A375 (cell line): ENCODE measurements around the gene PIGB. TPM values are rescaled to one million over a fixed set of nuclear protein-coding genes. Genes with fewer than 3 reads are reported as not detected.

Source experiments
- total RNA-seq: library from RNA; depleted of rRNA; stranded (reverse); fragments of >200 nt; shearing (Covaris generic); gene quantifications from 2 replicates; pipeline ENCODE4 v1.2.3, GENCODE V29; 2014; rRNA removed

The PIGB gene
- total RNA-seq: 11.6 and 13.2 TPM in 2 replicates

DNA sequence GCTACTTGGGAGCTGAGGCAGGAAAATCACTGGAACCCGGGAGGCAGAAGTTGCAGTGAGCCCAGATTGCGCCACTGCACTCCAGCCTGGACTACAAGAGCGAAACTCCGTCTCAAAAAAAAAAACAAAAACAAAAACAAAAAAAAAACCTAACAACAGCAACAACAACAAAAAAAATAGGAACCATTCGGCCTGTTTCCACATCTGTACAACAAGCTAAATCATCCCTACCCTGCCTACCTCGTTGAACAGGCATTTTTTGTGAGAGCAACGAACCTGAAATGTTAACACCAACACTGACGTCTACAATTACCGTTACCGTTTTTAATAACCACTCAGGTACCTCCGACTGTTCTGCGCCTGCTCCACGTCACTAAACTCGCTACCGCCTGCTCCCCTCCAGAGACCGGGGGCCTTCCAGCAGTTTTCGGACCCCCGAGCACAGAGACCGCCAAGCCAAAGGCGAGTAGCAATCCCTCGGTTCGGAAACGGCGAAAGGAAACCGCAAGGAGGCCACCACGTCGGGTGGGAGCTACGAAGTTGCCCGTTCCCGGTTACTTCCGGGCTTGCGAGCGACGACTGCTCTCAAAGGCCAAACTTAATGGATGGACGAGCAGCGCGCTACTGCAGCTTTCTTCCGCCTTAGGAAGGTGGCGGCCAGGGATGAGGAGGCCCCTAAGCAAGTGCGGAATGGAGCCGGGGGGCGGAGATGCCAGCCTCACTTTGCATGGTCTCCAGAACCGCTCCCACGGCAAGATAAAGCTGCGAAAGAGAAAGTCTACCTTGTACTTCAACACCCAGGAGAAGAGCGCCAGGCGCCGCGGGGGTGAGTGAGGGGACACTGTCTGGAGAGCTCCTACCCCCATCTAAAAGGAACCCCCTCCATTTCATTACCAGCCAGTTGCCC, at the start of gene PIGB, which contains the start of gene PIGBOS1:
Gene PIGB (plus strand): TSS at position 635 of the 907 bp plus-strand sequence. CDS start 29 bp downstream, at position 664.
Gene PIGBOS1 (minus strand): TSS at position 536 of the 907 bp plus-strand sequence. CDS start 1,331 bp downstream, outside the sequence.

DNA sequence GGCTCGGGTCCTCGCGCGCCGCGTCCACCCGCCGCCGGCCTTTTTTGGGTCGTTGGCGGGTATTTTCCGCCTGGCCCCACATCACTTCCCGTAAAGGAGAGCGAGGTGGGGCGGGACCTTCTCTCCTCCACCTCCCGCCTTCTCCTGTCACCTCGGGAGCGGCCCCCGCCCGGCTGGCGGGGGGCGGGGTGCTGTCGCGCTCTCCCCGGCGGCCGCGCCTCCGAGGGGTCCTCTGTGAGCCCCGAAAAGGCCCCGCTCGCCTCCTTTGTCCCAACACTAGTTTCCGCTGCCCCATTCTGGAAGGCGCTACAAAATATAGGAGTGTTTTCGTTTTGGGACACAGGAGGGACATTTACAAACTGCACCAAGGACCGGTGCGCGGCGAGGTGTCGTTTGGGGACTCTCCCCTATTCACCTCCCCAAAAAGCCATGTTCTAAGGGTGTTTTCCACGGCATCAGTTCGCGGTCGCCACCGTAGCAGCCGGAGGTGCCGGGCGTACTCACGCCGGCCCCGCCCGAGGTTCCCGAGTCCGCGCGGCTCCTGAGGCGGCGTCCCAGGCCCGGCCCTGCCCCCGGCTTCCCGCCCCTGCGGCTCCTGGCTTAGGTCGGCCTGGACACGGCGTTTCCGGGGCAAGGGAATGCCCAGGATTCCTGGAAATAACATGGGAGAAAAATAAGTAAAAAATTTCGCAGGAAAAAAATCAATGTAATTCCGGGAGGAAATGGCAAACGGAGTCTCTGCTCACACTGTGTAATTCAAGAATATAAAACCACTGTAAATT, 29.1 kb upstream of the PIGB start, which contains the start of gene RAB27A:
Gene RAB27A (minus strand): TSS at position 68 of the 782 bp plus-strand sequence. CDS start 54,879 bp downstream, outside the sequence.

Other genes with a start within 250 kb of the PIGB start
- gene RSL24D1, start 122.3 kb upstream of the PIGB start, total RNA-seq: 149 and 166 TPM in 2 replicates
- gene RAB27A, start 29.4 kb upstream of the PIGB start, total RNA-seq: 1.3 and 4.4 TPM in 2 replicates
- gene PIGBOS1, start 99 bp upstream of the PIGB start, total RNA-seq: 20.8 and 25.0 TPM in 2 replicates
- 38.2 and 50.6 TPM in 2 replicates for gene CCPG1, start 89.1 kb downstream of the PIGB start, total RNA-seq
- gene PIERCE2, start 89.3 kb downstream of the PIGB start, total RNA-seq: 1.1 TPM in 2 replicates
- 1.5 and 3.1 TPM in 2 replicates for gene DNAAF4, start 189.0 kb downstream of the PIGB start, total RNA-seq